Right ventricle myocardium superior (tissue), 1 donor: ENCODE data around the gene CASP9. TPM values are rescaled to one million over a fixed set of nuclear protein-coding genes. Genes with fewer than 3 reads are reported as not detected.
"Not testable (repeated sequence)": the region's sequence is repeated elsewhere in the genome, so short reads cannot be mapped to it uniquely, and the experiment has no call there.

Source experiments
- ATAC-seq: fragments of 200-7000 bp; cut with Tn5 transposase; one replicate; pipeline ENCODE4 v1.9.1; 2020; ENCODE audit warnings: mild to moderate bottlenecking; ENCODE audit not compliant: poor library complexity
- DNase-seq: peaks from one replicate; pipeline ENCODE4 v3.0.0-alpha.2; 2020
- intact Hi-C: fragments of 100-400 bp; cut with DNase I; formaldehyde crosslinking; loops from one replicate; pipeline ENCODE4 v1.11.2; 2022
- total RNA-seq: library from RNA; stranded (reverse); fragmentation: NEBNext Ultra II Directional; extraction: Animal tissue kit (Norgen Biotek cat#: 25700); gene quantifications from one replicate; pipeline ENCODE4 v1.2.1, GENCODE V29; 2021
- donor health status: DM: no; HTN: yes; CAD: no; lungs with severe emphysema.

CASP9 gene
- total RNA-seq, 1 donor from 2014 or later: 13.6 TPM

DNA sequence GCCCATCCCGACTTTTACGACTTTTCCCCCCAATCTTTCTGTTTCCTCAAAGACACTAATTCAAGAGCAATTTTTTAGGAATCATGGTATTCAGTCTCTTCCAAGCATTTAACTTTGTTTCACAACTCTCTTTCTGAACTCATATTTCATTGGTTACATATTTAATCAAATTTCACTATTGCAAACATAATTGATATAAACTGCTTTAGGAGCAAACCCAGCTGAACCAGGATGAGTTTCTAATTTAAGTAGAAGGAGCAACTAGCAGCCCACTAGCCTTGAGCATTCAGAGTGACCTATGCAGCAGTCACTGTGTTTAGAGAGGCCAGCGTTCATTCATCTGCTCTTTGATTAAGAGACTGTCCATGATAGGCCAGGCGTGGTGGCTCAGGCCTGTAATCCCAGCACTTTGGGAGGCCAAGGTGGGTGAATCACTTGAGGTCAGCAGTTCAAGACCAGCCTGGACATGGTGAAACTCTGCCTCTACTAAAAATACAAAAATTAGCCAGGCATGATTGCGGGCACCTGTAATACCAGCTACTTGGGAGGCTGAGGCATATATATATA, 46.3 kb downstream of the CASP9 start:
- intact Hi-C loops: no loop called here
- no peak for DNase-seq
- ATAC-seq: no peak

DNA sequence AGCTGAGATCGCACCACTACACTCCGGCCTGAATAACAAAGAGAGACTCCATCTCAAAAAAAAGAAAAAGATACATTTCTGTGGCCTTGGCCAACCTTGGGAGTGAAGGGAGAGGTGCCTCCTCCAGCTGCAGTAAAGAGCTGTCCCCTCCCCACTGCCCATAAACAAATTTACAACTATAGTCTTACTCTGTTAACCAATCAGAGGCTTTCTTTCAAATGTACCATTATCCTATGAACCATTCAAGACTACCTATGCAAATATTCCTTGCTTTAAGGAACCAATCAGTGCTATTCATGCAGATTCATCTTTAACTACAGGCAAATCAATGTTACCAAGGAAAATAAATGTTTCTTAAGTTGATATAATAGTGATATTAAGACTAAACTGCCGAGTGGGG, 47.1 kb downstream of the CASP9 start:
- intact Hi-C loops: no loop called here
- DNase-seq (no peak), ATAC-seq (no peak)

DNA sequence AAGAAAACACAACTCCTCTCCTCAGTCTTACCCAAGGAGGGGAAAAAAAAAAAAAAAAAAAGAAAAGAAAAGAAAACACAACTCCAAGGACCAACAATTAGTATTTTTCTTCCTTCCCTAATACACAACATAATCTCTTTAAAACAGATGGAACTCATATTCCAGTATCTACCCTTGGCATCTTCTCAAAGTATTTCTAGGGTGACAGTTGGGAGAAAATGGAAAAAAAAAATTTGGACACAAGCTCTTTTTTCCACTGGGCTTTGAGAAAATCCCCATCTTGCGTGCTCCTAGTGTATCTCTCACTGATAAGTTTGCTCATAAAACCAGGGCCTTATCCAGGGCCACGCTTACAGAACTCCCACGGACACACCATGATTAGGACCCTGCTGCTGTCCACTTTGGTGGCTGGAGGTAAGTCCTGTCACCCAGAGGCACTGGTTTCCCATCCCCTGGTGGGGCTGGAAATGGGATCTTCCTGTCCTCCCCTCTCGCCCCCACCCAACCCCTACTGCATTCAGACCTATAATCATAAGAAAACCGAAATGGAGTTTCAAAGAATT, 48.2 kb downstream of the CASP9 start, which contains the start of gene CELA2B:
Gene CELA2B, plus strand, starts transcription at position 353 of the 563 bp plus-strand sequence. Its CDS starts 22 bp downstream, at position 375.
- intact Hi-C loops: no loop called here
- ATAC-seq (no peak), DNase-seq (no peak)

DNA sequence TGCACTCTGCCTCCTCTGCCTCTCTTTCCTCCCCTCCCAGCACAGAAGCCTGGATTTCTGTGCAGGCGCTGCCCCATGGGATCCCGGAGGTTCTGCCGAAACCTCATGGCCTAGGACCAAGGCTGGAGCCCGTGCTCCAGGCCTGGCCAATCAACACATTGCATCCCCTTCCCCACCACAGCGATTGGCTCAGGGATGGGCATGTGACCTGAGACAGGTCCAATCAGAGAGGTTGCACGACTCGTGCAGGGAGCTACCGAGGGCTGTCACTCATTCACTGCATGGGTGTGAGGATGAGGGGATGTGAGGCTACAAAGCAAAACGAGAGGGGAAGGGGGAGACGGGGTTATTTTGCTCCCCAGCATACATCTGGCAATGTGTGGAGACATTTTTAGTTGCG, 51.4 kb downstream of the CASP9 start:
- ATAC-seq (no peak), DNase-seq (no peak)
- intact Hi-C loops: no loop called here

DNA sequence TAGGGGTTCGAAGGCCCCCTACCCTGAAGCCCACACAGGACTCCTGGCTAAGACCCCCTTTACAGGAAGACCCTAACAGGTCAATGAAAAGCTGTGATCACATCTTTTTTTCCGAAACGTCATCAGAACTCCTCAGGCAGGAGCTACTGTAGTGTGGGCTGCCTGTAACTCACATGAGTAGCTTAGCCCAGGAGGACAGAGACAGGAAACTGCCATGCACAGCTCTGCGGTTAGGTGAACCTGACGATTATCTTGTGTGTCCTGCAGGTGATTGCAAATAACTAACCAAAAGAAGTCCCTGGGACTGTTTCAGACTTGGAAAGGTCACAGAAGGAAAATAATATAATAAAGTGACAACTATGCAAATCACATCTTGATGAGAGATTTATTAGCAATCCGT, 52.3 kb downstream of the CASP9 start:
- intact Hi-C loops, DNase-seq, ATAC-seq: not testable (repeated sequence)

DNA sequence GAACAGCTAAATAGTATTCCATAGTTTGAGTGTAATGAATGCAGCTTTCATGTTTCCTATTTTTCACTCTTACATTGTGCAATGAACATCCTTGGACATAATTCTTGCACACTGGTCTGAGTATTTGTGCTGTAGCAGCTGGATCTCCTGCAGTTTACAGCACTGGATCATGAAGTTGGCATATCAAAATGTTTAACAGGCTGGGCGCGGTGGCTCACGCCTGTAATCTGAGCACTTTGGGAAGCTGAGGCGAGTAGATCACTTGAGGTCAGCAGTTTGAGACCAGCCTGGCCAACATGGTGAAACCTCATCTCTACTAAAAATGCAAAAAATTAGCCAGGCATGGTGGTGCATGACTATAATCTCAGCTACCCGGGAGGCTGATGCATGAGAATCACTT, 52.9 kb downstream of the CASP9 start:
- ATAC-seq, DNase-seq, intact Hi-C loops: not testable (repeated sequence)

DNA sequence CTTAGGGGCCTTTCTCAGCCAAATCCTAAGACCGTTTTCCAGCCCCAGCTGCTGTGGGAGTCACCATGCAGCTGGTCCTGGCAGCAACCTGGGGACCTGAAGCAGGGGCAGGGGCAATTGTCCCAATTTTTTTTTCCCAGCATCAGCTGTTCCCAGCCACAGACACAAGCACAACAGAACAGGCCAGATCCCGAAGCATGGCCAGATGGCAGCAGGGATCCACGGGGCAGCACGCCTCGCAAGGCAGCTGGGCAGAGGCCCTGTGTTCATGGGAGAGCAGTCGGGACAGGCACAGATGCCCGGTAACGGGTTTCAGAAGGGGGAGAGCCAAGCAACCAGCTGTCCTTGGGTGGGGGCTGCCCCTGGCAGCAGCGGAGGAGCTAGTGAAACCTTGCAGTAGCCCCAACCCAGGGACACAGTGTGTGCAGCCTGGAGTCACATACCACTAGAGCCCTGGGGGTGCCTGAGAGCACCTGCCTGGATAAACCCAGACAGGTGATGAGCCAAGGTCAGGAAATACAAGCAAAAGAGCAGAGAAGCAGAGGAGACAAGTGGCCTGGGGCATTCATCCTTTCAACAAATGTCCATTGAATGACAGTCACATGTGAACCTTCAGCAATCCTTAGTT, 54.1 kb downstream of the CASP9 start:
- ATAC-seq, DNase-seq, intact Hi-C loops: not testable (repeated sequence)

DNA sequence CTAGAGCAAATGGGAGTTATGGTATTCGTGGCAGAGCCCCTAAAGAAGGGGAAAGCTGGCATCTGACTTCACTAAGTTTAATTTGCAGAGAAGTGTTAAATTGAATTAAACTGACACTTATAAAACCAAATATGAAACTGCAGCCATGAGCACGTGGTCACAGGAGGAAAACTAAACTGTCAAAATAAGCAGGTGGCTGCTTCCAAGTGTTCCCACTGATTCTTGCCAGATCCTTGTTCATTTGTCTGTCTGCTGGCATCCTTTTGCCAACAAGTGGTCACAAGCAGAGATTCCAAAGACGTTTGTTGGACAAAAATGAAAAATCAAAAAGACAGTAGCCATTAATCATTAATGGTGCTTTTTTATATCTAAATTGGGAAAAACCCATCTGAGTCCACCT, 54.7 kb downstream of the CASP9 start:
- DNase-seq (no peak), ATAC-seq (no peak)
- intact Hi-C loops: no loop called here

DNA sequence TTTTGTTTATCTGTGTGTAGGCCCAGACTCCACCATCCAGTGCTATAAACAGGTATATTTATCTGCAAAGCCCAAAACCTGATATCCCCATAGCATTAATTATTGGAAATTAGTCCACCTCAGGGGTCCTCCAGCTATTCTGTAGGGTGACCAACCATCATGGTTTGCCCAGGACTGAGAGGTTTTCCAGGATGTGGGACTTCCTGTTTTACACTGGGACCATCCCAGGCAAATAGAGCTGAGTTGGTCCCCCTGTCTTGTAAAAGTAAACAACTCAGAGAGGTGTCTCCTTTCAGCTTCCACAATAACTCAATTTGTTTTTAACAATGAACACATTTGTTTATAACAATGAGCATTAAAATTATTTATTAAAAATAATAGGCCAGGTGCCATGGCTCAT, 55.9 kb downstream of the CASP9 start:
- intact Hi-C loops: no loop called here
- DNase-seq: no peak

DNA sequence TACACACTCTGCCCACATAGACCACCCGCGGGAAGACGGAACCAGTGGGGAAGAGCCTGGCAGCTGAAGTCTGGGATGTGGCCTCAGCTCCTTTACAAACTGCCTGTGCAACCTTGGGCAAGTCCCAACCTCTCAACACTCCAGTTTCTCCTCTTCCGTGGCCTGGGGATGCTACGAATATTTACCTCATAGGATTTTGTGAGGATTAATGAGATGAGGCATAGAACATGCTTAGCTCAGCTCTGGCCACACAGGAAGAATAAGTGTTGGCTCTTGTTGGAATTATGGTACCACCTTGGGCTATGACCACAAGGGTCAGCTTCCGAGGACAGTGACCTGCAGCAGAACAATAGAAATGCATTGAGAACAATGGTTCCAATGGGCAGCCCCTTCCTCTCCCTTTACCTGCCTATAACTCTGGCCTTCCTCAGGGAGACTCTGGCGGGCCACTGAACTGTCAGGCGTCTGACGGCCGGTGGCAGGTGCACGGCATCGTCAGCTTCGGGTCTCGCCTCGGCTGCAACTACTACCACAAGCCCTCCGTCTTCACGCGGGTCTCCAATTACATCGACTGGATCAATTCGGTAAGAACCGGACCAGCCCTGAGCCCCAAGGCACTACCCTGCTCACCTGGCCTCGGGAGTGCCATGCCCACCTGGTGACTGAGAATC, 56.9 kb downstream of the CASP9 start:
- DNase-seq, intact Hi-C loops, ATAC-seq: not testable (repeated sequence)

More for the DNA sequence above, 55.9 kb downstream of the CASP9 start:
- no peak for ATAC-seq

DNA sequence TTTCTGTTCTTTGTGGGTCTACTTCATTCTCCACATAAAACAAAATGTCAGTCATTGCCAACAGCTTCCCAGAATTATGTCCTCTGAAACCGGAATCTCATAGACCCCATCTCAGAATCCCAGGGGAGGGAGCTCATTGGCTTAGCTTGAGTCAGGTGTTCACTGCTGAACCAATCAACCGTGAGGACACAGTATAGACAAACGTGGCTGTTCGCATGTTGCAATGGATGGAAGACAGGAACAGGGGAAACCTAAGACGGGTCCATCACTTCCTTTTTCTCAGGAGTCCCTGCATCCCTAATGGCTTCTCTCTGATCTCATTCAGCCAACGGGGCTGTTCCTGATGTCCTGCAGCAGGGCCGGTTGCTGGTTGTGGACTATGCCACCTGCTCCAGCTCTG, 58.3 kb downstream of the CASP9 start:
- DNase-seq (no peak), ATAC-seq (no peak)
- intact Hi-C loops: no loop called here

DNA sequence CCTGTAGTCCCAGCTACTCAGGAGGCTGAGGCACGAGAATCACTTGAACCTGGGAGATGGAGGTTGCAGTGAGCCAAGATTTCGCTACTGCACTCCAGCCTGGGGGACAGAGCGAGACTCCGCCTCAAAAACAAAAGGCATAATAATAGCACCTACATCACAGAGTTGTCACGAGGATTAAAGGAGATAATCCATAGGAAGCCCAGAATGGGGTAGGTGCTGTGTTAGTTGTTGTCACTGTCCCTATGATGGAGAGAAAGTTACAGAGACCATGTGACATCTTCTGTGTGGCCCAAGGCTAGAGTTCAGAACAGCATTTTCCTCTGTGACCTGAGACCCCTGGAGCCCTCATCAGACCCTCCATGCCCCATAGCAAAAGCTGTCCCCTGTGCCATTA, 60.1 kb downstream of the CASP9 start:
- ATAC-seq, intact Hi-C loops, DNase-seq: not testable (repeated sequence)

DNA sequence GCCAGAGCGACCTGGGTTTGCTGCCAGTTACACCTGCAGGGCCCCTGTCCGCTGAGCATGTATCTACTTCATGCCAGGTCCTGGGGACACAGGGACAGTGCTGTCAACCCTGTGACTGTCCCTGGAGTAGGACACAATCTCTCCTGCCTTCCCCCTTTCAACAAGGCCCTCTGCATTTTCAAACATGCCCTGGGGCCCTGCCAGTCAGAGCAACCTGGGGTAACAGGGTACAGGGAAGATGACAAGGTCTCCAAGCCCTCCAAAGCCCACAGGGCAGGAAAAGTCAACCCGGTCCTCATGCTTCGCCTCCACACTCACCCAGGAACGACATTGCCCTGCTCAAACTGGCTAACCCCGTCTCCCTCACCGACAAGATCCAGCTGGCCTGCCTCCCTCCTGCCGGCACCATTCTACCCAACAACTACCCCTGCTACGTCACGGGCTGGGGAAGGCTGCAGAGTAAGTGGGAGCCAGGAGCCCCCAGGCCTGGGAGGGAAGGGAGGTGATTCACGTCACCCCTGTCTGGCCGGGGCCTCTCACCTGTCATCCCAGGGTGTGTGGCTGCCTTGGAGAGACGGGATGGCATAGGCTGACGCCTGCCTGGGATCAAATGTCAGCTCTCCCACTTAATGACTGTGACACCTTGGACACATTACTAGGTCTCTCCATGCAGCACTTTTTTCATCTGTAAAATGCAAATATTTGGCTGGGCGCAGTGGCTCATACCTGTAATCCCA, 60.8 kb downstream of the CASP9 start:
- intact Hi-C loops, DNase-seq, ATAC-seq: not testable (repeated sequence)

DNA sequence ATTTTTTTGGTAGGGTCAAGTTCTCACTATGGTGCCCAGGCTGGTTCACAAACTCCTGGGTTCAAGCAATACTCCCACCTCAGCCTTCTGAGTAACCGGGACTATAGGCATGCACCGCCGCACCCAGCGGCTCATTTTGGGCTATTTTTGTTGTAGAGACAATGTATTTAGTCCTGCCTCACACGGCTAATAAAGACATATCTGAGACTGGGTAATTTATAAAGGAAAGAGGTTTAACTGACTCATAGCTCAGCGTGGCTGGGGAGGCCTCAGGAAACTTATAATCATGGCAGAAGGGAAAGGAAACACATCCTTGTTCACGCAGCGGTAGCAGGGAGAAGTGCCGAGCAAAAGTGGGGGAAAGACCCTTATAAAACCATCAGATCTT, 63.3 kb downstream of the CASP9 start:
- intact Hi-C loops: no loop called here
- ATAC-seq (no peak), DNase-seq (no peak)

DNA sequence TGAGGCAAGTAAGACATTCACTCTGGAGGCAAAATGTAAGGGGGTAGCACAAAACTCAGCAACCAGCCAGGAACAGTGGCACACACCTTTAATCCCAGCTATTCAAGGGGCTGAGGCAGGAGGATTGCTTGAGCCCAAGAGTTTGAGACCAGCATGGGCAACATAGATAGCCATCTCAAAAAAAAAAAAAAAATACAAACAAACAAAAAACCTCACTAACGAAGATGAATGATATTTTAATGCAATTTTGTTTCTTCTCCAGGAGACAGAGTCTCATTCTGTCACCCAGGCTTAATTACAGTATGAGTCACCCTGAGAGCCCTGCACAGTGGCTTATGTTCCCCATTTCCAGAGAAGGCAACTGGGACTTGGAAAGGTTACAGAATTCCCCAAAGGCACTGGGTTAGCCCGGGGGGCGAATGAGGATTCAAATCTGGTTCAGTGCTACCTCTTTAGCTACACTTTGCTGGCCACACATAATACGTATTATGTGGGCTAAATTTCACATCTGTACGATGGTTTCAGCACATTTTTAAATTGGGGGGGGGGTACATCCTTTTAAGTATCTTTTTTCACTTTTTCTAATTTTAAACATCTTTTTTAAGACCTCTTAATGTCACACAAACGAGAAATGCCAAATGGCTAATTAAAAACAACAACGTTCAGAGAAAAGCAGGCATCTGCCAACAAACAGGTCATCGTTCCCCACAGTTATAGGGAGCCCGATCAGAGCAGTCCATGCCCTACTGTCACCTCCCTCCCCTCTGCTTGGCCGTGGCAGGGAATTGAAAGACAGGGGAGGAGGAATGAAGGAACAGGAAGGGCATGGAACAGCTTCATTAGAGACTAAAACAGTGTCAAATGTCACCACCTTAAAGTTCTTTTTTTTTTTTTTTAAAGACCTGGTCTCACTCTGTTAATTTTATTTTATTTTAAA, 64.0 kb downstream of the CASP9 start:
- DNase-seq (no peak), ATAC-seq (no peak)
- intact Hi-C loops: no loop called here

DNA sequence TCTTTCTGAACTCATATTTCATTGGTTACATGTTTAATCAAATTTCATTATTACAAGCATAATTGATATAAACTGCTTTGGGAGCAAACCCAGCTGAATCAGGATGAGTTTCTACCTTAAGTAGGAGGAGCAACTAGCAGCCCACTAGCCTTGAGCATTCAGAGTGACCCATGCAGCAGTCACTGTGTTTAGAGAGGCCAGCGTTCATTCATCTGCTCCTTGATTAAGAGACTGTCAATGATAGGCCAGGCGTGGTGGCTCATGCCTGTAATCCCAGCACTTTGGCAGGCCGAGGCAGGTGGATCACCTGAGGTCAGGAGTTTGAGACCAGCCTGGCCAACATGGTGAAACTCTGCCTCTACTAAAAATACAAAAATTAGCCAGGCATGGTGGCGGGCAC, 65.6 kb downstream of the CASP9 start:
- ATAC-seq, intact Hi-C loops, DNase-seq: not testable (repeated sequence)

DNA sequence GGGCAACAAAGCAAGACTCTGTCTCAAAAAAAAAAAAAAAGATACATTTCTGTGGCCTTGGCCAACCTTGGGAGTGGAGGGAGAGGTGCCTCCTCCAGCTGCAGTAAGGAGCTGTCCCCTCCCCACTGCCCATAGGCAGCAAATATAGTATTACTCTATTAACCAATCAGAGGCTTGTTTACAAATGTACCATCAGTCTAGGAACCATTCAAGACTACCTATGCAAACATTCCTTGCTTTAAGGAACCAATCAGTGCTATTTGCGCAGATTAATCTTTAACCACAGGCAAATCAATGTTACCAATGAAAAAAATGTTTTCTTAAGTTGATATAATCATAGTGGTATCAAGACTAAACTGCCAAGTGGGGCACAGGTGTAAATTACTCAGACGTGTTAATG, 66.4 kb downstream of the CASP9 start:
- intact Hi-C loops: no loop called here
- ATAC-seq (no peak), DNase-seq (no peak)

DNA sequence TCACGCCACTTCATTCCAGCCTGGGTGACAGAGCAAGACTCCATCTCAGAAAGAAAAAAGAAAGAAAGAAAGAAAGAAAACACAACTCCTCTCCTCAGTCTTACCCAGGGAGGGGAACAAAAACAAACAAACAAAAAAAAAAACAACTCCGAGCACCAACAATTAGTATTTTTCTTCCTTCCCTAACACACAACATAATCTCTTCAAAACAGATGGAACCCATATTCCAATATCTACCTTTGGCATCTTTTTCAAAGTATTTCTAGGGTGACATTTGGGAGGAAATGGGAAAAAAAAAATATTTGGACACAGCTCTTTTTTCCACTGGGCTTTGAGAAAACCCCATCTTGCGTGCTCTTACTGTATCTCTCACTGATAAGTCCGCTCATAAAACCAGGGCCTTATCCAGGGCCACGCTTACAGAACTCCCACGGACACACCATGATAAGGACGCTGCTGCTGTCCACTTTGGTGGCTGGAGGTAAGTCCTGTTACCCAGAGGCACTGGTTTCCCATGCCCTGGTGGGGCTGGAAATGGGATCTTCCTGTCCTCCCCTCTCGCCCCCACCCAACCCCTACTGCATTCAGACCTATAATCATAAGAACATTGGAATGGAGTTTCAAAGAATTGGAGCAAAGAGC, 67.6 kb downstream of the CASP9 start, which contains the start of gene CELA2A:
Gene CELA2A, plus strand, starts transcription at position 420 of the 642 bp plus-strand sequence. Its CDS starts 22 bp downstream, at position 442.
- DNase-seq: no peak
- intact Hi-C loops: no loop called here
- no peak for ATAC-seq
